ENCODE data around the gene PEPD.

DNA sequence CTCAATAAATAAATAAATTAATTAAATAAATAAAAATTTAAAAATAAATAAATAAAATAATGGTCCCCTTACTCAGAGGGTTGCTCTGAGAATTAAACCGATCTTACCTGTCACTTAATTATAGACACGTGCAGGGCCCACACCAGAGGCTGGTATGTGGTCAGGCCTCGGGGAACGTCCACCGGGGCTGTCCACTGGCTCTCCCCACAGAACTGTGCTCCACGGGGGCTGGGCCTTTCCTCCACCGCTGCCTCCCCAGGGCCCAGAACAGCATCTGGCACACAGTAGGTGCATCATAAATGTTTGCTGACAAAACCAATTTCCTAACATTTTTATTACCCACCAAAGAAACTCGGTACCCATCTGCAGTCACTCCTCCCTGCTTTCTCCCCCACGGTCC is 78.9 kb downstream of the PEPD start:
- TF ChIP-seq, protein P1, sequence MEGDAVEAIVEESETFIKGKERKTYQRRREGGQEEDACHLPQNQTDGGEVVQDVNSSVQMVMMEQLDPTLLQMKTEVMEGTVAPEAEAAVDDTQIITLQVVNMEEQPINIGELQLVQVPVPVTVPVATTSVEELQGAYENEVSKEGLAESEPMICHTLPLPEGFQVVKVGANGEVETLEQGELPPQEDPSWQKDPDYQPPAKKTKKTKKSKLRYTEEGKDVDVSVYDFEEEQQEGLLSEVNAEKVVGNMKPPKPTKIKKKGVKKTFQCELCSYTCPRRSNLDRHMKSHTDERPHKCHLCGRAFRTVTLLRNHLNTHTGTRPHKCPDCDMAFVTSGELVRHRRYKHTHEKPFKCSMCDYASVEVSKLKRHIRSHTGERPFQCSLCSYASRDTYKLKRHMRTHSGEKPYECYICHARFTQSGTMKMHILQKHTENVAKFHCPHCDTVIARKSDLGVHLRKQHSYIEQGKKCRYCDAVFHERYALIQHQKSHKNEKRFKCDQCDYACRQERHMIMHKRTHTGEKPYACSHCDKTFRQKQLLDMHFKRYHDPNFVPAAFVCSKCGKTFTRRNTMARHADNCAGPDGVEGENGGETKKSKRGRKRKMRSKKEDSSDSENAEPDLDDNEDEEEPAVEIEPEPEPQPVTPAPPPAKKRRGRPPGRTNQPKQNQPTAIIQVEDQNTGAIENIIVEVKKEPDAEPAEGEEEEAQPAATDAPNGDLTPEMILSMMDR (conservative IDR thresholded peaks at IDR 0.05; ENCODE audit: low read depth, low read length): no peak
- TF ChIP-seq MXI1 (IDR thresholded peaks at IDR 0.05; ENCODE audit: borderline replicate concordance, low read depth, low read length): no peak
